Peyer's patch (tissue), 4 donors: ENCODE data around the gene LZIC.

Experiments
- POLR2A ChIP-seq, 2 donors: fragments of 450-650 bp; IDR thresholded peaks; one replicate each; pipeline ENCODE4 v1.5.1; 2017; ENCODE audit warnings: antibody characterized with exemption in 2 of 2, mild to moderate bottlenecking in 2 of 2, moderate library complexity in 2 of 2
- TF ChIP-seq, protein P1 (sequence below), 6 experiments: fragments of 450-650 bp in 4 of 6; fragments of 200-600 bp in 2 of 6; sonication (generic) in 1 of 6; IDR thresholded peaks; one replicate each; pipeline ENCODE4 v1.5.1; 2017 to 2019; ENCODE audit warnings: antibody characterized with exemption in 6 of 6, mild to moderate bottlenecking in 3 of 6, moderate library complexity in 1 of 6

DNA sequence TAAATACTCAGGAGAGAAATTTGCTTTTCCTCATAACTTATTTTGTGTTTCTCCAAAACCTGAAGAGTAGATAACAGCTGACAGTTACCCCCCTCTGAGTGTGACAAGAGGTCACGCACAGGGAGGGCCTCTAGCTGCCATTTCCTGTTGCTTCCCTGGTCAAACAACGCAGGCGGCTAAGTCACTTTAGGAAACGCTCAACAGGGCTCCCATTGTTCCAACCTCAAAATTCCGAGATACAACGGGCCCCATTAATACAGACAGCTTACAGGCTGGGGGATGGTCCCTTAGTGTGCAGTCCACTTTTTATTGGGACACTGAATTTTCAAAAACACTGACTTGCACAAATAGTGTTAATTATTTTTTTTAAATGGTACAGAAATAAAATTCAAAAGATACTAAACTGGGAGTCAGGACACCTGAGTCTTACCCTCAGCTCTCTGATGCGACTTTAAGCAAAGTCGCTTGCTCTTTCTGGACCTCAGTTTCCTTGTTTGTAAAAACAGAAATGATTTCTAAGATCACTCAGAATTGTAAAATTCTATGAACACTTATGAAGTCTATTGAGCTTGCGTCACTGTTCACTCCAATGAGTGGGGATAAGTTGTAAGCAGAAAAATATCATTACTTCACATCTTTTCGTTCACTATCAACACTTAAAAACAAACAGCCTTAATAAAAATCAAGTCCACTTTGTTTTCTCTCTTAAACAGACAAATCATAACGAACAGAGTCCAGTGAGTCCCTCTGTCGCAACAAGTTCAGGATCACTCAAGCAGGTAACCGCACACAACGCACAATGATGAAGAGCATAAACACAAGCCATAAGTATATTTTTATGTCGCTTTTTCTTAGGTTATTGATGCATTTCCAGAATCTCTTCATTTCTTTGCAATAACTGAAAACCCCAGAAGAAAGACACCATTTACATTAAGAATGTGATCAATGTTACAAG is 13.5 kb downstream of the LZIC start:
- TF ChIP-seq, protein P1, sequence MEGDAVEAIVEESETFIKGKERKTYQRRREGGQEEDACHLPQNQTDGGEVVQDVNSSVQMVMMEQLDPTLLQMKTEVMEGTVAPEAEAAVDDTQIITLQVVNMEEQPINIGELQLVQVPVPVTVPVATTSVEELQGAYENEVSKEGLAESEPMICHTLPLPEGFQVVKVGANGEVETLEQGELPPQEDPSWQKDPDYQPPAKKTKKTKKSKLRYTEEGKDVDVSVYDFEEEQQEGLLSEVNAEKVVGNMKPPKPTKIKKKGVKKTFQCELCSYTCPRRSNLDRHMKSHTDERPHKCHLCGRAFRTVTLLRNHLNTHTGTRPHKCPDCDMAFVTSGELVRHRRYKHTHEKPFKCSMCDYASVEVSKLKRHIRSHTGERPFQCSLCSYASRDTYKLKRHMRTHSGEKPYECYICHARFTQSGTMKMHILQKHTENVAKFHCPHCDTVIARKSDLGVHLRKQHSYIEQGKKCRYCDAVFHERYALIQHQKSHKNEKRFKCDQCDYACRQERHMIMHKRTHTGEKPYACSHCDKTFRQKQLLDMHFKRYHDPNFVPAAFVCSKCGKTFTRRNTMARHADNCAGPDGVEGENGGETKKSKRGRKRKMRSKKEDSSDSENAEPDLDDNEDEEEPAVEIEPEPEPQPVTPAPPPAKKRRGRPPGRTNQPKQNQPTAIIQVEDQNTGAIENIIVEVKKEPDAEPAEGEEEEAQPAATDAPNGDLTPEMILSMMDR (IDR thresholded peaks at IDR 0.05), result no peak
- no peak for TF ChIP-seq POLR2A (IDR thresholded peaks at IDR 0.05)
